Activated CD8-positive, alpha-beta memory T cell treated with anti-CD3 and anti-CD28 coated beads for 24 hours (primary cell): ENCODE data around the gene SYNDIG1L.

Experiments
- DNase-seq: peaks from one replicate; pipeline ENCODE4 v3.0.0-alpha.2; 2020

Gene SYNDIG1L

GRCh38 chr14:74427651-74428050 is 1.6 kb upstream of the SYNDIG1L start:
- no peak for DNase-seq

- DNase-seq, result peak; percentile 81
Measured at GRCh38 chr14:74425525-74426201, 347 bp downstream of the SYNDIG1L start.

DNA sequence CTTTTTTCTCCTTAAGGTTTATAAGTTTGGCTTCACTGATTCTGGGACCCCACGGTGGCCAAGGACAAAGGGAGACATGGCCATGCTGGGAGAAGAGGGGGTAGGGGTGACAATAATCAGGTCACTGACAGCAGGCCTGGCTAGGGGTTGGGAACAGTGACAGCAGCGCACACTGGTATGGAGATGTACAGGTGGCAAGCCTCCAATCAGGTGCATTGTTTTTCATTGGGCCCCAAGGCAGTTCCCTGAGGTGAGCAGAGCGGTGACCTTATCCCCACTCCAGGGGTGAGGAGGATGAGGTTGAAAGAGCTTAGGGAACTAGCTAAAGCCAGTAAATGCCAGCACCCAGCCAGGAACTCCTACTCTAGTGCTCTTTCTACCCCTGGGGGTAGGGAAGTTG is 1.4 kb downstream of the SYNDIG1L start:
- no peak for DNase-seq

DNA sequence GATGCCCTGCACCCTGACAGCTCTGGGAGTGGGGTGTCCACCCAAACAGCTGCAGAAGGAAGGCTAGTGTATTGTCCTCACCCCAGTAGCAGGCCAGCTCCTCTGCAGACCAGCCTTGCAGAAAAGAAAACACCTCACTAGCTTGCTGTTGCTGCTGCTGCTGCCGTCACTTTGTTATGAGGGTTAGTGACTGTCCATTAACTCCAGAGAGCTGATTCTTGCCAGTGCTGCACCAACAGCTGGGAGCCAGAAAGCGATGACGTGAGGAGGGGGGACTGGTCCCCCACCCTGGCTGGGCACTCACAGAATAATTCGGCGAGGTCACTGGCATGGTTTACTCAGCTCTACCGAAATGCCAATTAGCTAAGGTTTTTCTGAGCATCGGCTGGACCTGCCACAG is 2.8 kb downstream of the SYNDIG1L start:
- DNase-seq, result no peak

GRCh38 chr14:74421981-74422380 is 4.0 kb downstream of the SYNDIG1L start:
- DNase-seq, result no peak

GRCh38 chr14:74419086-74419485 is 6.9 kb downstream of the SYNDIG1L start:
- DNase-seq, result no peak

DNA sequence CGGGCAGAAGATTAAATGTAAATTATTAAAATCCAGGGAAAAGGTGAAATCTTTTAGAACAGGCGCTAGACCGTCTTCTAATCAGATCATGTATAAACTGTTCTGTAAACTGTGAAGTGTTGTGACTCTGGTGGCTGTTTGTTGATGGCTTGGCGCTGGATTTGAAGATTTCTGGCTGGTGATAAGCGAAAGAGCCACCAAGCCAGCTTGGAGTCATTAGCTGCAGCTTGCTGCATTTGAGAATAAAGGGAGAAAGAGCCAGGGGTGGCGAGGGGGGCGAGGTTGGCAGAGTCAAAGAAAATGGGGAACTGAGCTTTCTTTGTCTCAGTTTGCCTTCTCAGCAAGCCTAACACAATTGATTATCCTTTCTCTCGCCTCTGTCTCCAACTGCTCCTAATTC is 8.0 kb downstream of the SYNDIG1L start:
- no peak for DNase-seq

DNA sequence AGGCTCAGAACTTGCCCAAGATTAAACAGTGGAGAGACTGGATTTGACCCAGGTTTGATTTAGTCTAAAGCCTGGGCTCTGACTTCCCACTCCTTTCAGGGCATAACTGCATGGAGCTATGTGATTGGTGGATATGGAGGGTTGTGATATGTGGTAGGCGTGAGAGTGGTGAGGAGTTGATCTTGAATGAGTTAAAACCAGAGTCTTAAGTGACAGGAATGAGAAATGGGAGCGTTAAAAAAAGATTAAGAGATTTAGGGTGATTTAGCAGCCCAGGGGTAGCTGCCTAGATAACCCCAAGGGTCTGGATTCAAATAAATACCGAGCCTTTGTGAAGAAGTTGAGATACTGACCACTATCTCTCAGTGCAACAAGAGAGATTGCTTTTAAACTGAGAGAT is 8.4 kb downstream of the SYNDIG1L start:
- no peak for DNase-seq

- DNase-seq, result no peak
Measured at GRCh38 chr14:74417201-74417600, 8.8 kb downstream of the SYNDIG1L start.

GRCh38 chr14:74415115-74415437 is 10.9 kb downstream of the SYNDIG1L start:
- DNase-seq, result no peak

DNA sequence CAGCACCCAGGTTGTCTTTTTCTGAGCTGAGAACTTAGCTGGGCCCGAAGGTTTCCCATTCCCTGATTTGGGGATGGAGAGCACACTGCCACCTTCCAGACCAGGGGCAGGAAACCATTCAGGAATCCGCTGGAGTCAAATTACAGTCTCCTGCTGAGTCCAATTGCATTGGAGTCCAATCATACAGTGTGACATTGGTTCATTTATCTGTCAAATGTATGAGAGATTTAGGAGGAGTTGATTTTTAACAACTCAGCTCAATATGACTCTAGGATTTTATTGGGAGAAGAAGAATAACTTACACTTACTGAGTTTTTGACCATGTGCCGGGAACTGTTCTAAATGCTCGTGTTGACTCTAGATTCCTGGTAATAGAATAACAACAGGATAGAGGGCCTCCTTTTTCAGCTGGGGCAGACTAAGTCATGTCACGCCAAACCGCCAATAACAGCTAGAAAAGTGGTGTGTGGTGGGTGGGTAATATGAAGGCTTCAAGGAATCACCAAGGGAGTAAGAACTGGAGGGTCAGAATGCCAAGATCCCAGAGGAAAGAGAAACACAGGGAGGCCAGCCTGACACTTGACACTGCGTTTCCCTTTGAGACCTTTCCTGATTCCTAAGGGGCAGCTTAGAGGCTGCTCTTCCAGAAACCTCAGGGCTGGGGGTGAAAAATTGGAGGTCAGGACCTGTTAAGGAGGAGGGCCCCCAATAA is 11.5 kb downstream of the SYNDIG1L start:
- DNase-seq, result no peak

DNA sequence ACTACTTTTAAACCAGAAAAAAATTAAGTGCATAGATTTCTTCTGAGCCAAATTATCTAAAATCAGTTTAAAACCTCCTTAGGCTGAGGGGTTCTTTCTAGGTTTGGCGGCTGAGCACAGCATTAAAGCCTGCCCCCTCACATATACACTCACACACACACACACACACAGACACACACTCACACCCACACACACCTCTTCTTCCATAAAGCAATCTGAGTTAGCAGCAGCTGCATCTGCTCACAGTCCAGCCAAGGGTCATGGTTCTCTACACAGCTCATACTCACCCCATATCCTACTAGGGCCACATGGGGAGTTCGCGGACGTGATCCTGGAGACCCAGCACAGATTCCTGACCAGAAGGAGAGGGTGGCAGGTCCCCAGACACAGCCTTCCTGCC is 12.4 kb downstream of the SYNDIG1L start:
- no peak for DNase-seq

DNA sequence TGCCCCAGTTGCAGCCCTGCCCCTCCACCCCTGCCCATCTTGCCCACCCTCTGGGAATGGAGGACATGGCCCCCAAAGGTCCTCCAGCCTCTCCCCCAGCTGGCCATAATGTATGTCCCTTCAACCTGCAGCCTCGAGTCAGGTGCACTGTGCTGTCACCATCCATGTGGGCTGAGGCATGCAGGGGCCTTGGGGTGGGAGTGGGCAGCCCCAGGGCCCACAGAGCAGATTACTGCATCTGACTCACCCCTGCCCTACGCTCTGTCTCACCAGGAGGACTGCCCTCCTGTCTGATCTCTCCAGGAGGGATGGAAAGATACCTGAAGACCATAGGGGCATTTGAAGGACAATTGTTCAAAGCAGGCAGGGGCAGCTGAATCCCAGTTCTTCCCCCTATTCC is 13.3 kb downstream of the SYNDIG1L start:
- DNase-seq, result no peak

- DNase-seq, result no peak
Measured at GRCh38 chr14:74411671-74412070, 14.3 kb downstream of the SYNDIG1L start.

GRCh38 chr14:74409441-74409840 is 16.6 kb downstream of the SYNDIG1L start:
- DNase-seq, result no peak

DNA sequence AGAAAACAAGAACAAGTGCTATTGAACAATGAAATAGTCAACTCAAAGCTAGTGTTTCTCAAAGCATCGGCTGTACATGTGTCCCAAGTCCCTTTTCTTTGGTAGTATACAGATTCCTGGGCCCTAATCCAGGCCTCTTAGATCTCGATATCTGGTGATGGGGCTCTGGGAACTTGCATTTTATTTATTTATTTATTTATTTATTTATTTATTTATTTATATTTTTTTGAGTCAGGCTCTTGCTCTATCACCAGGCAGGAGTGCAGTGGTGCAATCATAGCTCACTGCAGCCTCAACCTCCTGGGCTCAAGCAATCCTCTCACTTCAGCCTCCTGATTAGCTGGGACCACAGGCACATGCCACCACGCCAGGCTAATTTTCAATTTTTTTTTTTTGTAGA is 17.1 kb downstream of the SYNDIG1L start:
- no peak for DNase-seq

- no peak for DNase-seq
Measured at GRCh38 chr14:74407801-74408154, 18.2 kb downstream of the SYNDIG1L start.

DNA sequence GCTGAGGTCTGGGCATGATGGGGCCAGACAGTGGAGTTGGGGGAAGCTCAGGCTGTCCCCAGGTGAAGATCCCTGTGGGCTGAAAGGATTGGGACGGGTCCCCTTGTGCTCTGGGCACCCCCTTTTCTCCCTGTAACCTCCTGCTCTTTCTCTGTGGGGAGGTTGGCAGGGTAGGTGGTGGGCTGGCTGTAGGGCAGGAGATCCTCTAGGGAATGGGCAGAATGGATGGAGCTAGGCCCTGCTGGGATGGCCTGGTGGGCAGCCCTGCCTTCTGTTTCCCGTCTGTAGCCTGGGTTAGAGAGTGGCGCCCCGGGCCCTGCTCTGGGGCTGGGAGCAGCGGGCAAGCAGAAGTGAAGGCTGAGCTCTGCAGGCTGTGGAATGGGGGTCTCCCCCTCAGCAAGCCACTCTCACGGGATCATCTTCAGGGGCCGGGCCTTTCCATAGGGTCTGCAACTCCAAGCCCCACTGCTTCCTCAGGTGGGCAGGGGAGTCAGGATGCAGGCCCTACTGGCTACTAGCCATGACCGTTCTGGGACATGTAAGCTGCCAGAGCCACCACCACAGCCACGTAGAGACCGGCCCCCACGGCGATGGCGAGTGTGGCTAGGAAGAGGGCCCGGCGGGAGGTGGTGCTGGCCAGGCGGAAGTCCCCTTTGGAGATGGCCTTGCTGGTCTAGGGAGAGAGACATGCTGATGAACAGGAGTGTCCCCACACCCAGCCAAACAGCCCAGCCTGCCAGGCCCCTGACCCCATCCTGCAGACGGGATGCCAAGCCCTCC is 18.8 kb downstream of the SYNDIG1L start:
- no peak for DNase-seq

- DNase-seq, result no peak
Measured at GRCh38 chr14:74405663-74406062, 20.3 kb downstream of the SYNDIG1L start.

DNA sequence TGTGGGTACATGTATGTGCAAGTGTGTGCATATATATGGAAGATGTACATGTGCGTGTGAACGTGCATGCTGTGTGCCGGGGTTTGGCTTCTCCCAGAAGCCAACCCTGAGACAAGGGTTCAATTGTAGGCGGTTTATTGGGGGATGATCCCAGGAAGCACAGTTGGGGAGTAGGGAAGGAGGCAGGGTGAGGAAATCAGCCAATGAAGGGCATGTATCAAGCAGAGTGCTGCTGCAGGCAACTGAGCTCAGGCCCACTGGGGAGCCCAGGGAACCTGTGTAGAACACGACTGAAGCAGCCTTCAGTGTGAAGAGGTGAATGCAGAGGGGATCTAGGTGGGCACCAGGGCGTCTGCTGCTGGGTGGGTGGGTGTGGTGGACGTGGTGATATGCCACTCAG is 21.6 kb downstream of the SYNDIG1L start:
- no peak for DNase-seq

GRCh38 chr14:74403619-74404417 is 22.2 kb downstream of the SYNDIG1L start:
- DNase-seq, result no peak

GRCh38 chr14:74402401-74403251 is 23.4 kb downstream of the SYNDIG1L start:
- DNase-seq, result no peak
